ENCODE data around the gene SNX30. TPM values are rescaled to one million over a fixed set of nuclear protein-coding genes. Genes with fewer than 3 reads are reported as not detected.

SNX30 gene
- total RNA-seq, 4 donors from 2014 or later: 7.1 to 10.5 (median 8.9) TPM

- WGBS: 60% methylated on average over 4 of the region's 13 CpGs
- H3K9me3 ChIP-seq: no peaks in the 10 kb centered on the region
- TF ChIP-seq EP300 (IDR thresholded peaks at IDR 0.05) (no peak), POLR2A (IDR thresholded peaks at IDR 0.05; ENCODE audit: low read depth) (no peak), POLR2AphosphoS5 (IDR thresholded peaks at IDR 0.05) (no peak)
- TF ChIP-seq, protein P1, sequence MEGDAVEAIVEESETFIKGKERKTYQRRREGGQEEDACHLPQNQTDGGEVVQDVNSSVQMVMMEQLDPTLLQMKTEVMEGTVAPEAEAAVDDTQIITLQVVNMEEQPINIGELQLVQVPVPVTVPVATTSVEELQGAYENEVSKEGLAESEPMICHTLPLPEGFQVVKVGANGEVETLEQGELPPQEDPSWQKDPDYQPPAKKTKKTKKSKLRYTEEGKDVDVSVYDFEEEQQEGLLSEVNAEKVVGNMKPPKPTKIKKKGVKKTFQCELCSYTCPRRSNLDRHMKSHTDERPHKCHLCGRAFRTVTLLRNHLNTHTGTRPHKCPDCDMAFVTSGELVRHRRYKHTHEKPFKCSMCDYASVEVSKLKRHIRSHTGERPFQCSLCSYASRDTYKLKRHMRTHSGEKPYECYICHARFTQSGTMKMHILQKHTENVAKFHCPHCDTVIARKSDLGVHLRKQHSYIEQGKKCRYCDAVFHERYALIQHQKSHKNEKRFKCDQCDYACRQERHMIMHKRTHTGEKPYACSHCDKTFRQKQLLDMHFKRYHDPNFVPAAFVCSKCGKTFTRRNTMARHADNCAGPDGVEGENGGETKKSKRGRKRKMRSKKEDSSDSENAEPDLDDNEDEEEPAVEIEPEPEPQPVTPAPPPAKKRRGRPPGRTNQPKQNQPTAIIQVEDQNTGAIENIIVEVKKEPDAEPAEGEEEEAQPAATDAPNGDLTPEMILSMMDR (IDR thresholded peaks at IDR 0.05): no peak
- peaks cover 0 to 37% (median 22%) of the 10 kb centered on the region in 4 donors for H3K36me3 ChIP-seq
- H3K4me1 ChIP-seq: peaks cover 0 to 7% (median 2%) of the 10 kb centered on the region in 4 donors
- H3K27ac ChIP-seq (replicated peaks in 1 of 4): no peak overlapping the region
- no peak for DNase-seq (ENCODE audit: extremely low spot score)
- intact Hi-C loops (cut with DNase I): no loop called here
- no peak overlapping the region for H3K4me3 ChIP-seq
- H3K27me3 ChIP-seq: no peaks in the 10 kb centered on the region
Measured at GRCh38 chr9:112848316-112849151, 98.0 kb downstream of the SNX30 start.

DNA sequence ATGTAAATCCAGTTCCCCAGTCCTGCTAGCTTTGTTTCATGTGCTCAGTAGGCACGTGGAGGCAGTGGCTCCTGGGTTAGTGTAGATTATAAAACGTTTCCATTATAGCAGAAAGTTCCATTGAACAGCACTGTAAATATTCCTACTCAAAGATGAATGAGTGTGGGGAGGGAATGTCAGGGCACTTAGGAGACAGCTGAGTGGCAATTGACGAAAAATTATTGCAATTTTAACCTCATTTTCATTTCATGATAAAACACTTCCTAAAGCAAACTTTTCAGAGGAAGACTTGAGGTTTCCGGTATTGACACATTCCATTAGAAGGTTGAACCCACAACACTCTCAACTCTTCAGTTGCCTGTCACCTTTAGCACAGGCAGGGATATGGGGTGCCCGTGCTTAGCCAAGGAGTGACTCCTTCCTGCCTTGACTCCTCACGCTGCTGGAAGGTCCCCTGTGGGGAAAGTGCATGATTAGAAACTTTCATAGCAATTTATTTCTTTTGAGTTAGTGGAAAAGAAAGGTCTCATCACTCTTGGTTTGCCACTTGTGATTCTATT is 98.9 kb downstream of the SNX30 start:
- no peak for TF ChIP-seq POLR2AphosphoS5 (IDR thresholded peaks at IDR 0.05)
- DNase-seq (ENCODE audit: extremely low spot score): no peak
- H3K36me3 ChIP-seq: peaks cover 0 to 44% (median 29%) of the 10 kb centered on the region in 4 donors

DNA sequence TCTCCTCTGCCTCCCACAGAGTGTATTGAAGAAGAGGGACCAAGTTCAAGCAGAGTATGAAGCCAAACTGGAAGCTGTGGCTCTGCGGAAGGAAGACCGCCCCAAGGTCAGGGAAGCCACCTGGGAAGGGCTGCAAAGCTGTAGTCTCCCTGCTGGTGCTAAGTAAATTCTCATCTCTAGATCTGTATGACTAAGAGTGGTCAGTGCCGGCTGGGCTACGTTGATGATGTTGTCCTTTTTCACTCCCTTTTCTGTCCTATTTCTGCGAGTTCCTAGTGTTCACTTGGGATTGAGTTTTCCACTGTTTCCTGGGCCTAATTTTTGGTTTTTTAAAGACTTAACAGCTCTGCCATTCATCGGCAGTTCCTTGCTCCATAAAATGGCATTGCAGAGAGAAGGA is 100.3 kb downstream of the SNX30 start:
- WGBS: 98% methylated on average over 6 of the region's 6 CpGs
- Histone ChIP-seq H3K4me1 (no peaks in the 10 kb centered on the region), H3K36me3 (peaks cover 0 to 47% (median 30%) of the 10 kb centered on the region in 4 donors), H3K9me3 (no peaks in the 10 kb centered on the region), H3K4me3 (no peak overlapping the region), H3K27me3 (no peaks in the 10 kb centered on the region), H3K27ac (replicated peaks in 1 of 4) (no peak overlapping the region)
- intact Hi-C loops (cut with DNase I): no loop called here
- no peak for DNase-seq (ENCODE audit: extremely low spot score)
- TF ChIP-seq EP300 (IDR thresholded peaks at IDR 0.05): no peak

More for the DNA sequence above, 98.9 kb downstream of the SNX30 start:
- Histone ChIP-seq H3K27me3 (no peaks in the 10 kb centered on the region), H3K4me1 (peaks cover 0 to 7% (median 2%) of the 10 kb centered on the region in 4 donors), H3K27ac (replicated peaks in 1 of 4) (no peak overlapping the region), H3K9me3 (no peaks in the 10 kb centered on the region), H3K4me3 (no peak overlapping the region)
- WGBS: 82% methylated on average over 6 of the region's 6 CpGs
- intact Hi-C loops (cut with DNase I): no loop called here

GRCh38 chr9:112852741-112853504 is 102.4 kb downstream of the SNX30 start:
- DNase-seq (ENCODE audit: extremely low spot score): no peak
- H3K4me3 ChIP-seq: no peak overlapping the region
- no peaks in the 10 kb centered on the region for H3K27me3 ChIP-seq
- intact Hi-C loops (cut with DNase I): no loop called here
- peaks cover 0 to 51% (median 30%) of the 10 kb centered on the region in 4 donors for H3K36me3 ChIP-seq
- TF ChIP-seq, protein P1 (IDR thresholded peaks at IDR 0.05): no peak
- TF ChIP-seq EP300 (IDR thresholded peaks at IDR 0.05): no peak
- TF ChIP-seq POLR2AphosphoS5 (IDR thresholded peaks at IDR 0.05): no peak
- TF ChIP-seq POLR2A (IDR thresholded peaks at IDR 0.05; ENCODE audit: low read depth): no peak
- H3K27ac ChIP-seq (replicated peaks in 1 of 4): no peak overlapping the region
- H3K4me1 ChIP-seq: no peaks in the 10 kb centered on the region
- 72% methylated on average over 13 of the region's 13 CpGs for WGBS
- H3K9me3 ChIP-seq: no peaks in the 10 kb centered on the region

- intact Hi-C loops (cut with DNase I): no loop called here
- DNase-seq (ENCODE audit: extremely low spot score): no peak
- H3K36me3 ChIP-seq: peaks cover 0 to 51% (median 30%) of the 10 kb centered on the region in 4 donors
- no peaks in the 10 kb centered on the region for H3K4me1 ChIP-seq
- H3K27ac ChIP-seq (replicated peaks in 1 of 4): no peak overlapping the region
- TF ChIP-seq, protein P1 (IDR thresholded peaks at IDR 0.05): no peak
- TF ChIP-seq POLR2A (IDR thresholded peaks at IDR 0.05; ENCODE audit: low read depth): no peak
- no peak for TF ChIP-seq EP300 (IDR thresholded peaks at IDR 0.05)
- 82% methylated on average over 13 of the region's 13 CpGs for WGBS
- H3K27me3 ChIP-seq: no peaks in the 10 kb centered on the region
- no peaks in the 10 kb centered on the region for H3K9me3 ChIP-seq
- no peak overlapping the region for H3K4me3 ChIP-seq
Measured at GRCh38 chr9:112853882-112854585, 103.5 kb downstream of the SNX30 start.
